Smooth muscle cell of the coronary artery (primary cell): ENCODE data around the gene BSN. TPM values are rescaled to one million over a fixed set of nuclear protein-coding genes. Genes with fewer than 3 reads are reported as not detected.

Experiments used
- total RNA-seq: library from RNA; depleted of rRNA; stranded (reverse); fragments of >200 nt; gene quantifications from 2 replicates; pipeline ENCODE4 v1.2.3, GENCODE V29; 2014; ENCODE audit warnings: low replicate concordance

BSN gene, protein sequence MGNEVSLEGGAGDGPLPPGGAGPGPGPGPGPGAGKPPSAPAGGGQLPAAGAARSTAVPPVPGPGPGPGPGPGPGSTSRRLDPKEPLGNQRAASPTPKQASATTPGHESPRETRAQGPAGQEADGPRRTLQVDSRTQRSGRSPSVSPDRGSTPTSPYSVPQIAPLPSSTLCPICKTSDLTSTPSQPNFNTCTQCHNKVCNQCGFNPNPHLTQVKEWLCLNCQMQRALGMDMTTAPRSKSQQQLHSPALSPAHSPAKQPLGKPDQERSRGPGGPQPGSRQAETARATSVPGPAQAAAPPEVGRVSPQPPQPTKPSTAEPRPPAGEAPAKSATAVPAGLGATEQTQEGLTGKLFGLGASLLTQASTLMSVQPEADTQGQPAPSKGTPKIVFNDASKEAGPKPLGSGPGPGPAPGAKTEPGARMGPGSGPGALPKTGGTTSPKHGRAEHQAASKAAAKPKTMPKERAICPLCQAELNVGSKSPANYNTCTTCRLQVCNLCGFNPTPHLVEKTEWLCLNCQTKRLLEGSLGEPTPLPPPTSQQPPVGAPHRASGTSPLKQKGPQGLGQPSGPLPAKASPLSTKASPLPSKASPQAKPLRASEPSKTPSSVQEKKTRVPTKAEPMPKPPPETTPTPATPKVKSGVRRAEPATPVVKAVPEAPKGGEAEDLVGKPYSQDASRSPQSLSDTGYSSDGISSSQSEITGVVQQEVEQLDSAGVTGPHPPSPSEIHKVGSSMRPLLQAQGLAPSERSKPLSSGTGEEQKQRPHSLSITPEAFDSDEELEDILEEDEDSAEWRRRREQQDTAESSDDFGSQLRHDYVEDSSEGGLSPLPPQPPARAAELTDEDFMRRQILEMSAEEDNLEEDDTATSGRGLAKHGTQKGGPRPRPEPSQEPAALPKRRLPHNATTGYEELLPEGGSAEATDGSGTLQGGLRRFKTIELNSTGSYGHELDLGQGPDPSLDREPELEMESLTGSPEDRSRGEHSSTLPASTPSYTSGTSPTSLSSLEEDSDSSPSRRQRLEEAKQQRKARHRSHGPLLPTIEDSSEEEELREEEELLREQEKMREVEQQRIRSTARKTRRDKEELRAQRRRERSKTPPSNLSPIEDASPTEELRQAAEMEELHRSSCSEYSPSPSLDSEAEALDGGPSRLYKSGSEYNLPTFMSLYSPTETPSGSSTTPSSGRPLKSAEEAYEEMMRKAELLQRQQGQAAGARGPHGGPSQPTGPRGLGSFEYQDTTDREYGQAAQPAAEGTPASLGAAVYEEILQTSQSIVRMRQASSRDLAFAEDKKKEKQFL (N-terminal part only)
- total RNA-seq = under 0.01 and 0.08 TPM in 2 replicates

DNA sequence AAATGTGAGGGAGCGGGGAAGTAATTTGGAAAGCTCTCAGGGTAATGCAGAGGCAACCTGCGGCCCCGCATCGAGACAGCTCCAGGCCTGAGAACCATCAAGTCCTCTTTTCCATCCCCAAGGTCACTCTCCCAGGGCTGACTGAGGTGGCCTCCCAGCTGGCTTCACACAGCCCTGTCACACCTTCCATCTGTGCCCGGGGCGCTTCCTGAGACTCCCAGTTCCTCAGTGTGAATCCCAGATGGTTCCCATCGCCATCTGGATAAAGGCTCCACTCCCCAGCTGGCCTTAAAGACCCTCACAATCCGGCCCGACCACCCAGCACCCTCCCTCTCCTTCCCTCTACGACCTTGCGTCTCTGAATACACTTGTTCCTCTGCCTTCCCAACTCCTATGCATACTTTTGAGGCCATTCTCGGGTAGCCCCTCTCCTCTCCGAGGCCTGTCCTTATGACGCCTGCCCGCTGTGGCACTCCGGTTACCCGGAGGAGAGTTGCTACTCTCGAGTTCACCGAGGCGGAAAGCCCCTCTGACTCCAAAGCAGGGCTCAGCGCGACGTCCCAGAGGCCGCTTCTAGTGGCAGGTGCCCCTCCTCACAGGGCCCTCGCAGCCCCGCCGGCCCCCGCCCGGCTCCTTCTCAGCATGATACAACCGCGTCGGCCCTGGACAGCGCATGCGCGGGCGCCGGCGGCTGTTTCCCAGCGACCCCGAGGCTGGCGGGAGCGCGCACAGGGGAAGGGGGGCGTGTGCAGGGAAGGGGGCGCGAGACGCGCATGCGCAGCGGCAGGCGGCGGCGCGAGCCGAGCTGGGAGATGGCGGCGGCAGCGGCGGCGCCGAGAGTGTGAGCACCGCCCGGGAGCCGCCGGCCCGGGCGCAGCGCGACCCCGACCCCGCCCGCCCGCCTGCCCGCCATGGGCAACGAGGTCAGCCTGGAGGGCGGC, at the start of gene BSN:
TSS of gene BSN (plus strand) at position 786 of the 941 bp plus-strand sequence. CDS start at position 912, 126 bp downstream.

DNA sequence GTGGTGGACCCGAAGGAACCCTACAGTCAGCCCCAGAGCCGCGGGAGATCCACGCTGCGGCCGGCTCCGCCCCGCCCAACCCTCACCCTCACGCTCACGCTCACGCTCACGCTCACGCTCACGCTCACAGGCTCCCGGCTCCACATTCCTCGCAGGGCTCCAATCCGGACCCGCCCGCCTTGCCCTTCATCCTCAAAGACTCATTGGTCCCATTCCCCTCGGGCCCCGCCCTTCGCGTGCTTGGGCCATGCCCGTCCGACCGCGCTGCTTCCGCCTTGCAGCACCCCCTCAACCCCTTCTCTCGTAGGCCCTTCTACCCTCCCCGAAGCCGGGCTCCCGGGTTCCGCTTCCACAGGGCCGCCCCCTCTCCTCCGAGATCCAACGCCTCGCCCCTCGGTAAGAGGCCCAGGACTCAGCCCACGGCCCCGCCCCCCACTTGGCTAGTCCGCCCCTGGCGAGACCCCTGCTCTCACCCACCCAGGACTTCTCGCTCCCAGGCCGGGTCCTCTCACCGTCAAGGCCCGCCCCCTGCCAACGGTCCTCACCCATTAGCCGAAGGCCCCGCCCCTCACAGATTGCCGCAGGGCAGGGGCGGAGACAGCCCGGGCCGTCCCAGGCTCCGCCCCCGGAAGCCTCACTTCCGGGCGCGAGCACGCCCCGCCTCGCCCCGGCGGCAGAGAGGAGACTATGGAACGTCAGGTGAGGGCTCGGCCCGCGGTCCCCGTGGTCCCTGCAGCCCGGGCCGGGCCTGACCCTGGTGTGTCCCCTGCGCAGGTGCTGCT, 119.6 kb downstream of the BSN start, which contains the start of gene APEH:
TSS of gene APEH (plus strand) at position 637 of the 782 bp plus-strand sequence. CDS start at position 688, 51 bp downstream.

DNA sequence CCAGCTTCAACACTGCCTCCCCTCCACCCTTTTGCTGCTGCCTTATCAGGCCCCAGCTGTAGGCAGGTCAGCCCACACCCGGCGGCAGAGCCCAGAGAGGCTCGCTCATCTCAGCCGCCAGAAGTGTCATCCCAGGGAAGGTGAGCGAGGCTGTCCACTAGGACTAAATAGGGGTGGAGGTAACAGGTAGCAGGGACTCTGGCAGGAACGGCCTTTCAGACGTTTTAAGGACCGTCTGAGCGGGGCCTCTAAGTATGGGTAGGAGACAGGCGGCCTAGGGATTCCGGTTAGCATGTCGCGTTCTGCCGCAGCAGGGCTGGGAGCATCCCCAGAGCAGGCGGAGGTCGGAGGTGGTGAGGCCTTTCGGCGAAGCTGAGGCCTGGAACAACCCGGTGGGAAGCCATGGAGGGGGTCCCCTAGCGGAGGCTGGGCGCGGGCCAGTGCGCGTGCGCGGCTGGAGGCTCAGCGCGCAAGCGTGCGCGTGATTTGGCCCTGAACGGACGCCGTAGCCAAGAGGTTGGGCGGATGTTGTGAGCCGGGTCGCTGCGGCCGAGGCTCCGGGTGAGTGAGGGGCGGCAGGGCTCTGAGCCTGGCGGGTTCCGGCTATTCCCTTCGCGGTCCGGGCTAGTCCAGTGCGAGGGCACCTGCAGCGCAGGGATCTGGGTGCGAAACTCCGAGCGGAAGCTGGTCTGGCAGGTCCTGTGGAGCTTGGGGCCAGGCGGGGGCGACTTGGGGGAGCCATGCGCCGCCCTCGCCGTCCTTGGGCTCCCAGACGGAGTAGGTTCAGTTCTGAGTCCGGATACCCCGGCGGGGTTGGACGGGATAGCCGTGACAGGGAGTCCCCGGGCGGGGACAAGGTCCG, 135.0 kb downstream of the BSN start, which contains the start of the genes MST1 and RNF123:
TSS of gene MST1 (minus strand) at position 429 of the 862 bp plus-strand sequence. CDS start 783 bp downstream, outside the sequence.
TSS of gene RNF123 (plus strand) at position 512 of the 862 bp plus-strand sequence. CDS start 1,609 bp downstream, outside the sequence.

DNA sequence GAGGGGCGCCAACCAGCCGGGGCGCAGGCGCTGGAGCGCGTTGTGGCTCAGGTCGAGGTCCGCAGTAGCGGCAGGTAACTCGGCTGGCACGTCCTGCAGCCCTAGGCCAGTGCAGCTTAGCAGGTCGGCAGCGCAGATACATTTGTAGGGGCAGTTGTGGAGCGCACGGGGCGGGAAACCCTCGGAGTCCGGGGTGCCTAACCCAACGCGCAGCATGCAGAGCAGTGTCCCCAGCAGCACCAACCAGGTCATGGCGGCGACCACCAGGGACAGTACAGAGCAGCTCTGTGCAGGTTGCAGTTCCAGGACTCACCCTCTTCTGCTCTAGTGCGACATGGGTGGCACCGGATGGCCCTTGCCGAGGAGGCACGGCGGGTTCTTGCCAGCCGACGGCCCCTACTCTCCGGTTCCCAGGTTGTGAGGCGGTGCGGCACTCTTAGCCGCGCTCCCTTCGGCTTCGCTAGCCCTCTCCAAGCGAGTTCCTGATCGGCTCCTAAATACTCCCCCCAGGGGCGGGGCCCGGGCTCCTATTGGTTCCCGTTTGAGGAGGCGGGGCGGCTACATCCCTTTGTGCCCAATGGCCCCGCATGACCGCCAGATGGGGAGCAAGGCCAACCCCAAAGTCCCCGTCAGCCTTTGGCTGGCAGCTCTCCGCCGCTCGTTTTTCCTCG, 165.1 kb downstream of the BSN start, which contains the start of gene AMIGO3:
TSS of gene AMIGO3 (minus strand) at position 471 of the 671 bp plus-strand sequence. CDS start at position 252, 219 bp downstream.

Other genes with a start within 250 kb of the BSN start
- gene USP4, start 214.4 kb upstream of the BSN start, total RNA-seq = 23.2 and 28.2 TPM in 2 replicates
- 401 and 519 TPM in 2 replicates for gene GPX1, start 196.1 kb upstream of the BSN start, total RNA-seq
- 402 and 587 TPM in 2 replicates for gene RHOA, start 142.5 kb upstream of the BSN start, total RNA-seq
- gene TCTA, start 142.1 kb upstream of the BSN start, total RNA-seq = 18.8 and 21.3 TPM in 2 replicates
- 0.60 and 2.0 TPM in 2 replicates for gene AMT, start 132.0 kb upstream of the BSN start, total RNA-seq
- 8.8 and 9.4 TPM in 2 replicates for gene NICN1, start 125.2 kb upstream of the BSN start, total RNA-seq
- 19.3 and 38.8 TPM in 2 replicates for gene DAG1, start 84.2 kb upstream of the BSN start, total RNA-seq
- 101 and 149 TPM in 2 replicates for gene APEH, start 119.9 kb downstream of the BSN start, total RNA-seq
- 2.3 and 5.3 TPM in 2 replicates for gene MST1, start 135.0 kb downstream of the BSN start, total RNA-seq
- gene RNF123, start 135.1 kb downstream of the BSN start, total RNA-seq = 20.0 and 22.1 TPM in 2 replicates
- gene AMIGO3, start 165.2 kb downstream of the BSN start, total RNA-seq = 0.59 TPM in 1 of 2 replicates, not detected in the other
- 39.3 and 42.8 TPM in 2 replicates for gene GMPPB, start 169.5 kb downstream of the BSN start, total RNA-seq
- gene IP6K1, start 232.1 kb downstream of the BSN start, total RNA-seq = 31.0 and 69.0 TPM in 2 replicates
- 1.3 TPM in 1 of 2 replicates, not detected in the other for gene CDHR4, start 245.4 kb downstream of the BSN start, total RNA-seq
- 5.7 and 10.2 TPM in 2 replicates for gene INKA1, start 248.8 kb downstream of the BSN start, total RNA-seq